Mucosa of stomach (tissue), 1 donor: ENCODE measurements around the gene VPS37D.
"Not testable (repeated sequence)": the region's sequence is repeated elsewhere in the genome, so short reads cannot be mapped to it uniquely, and the experiment has no call there.

Experiments
- H3K27me3 ChIP-seq: one replicate; pipeline ENCODE4 v1.7.0; 2013; ENCODE audit warnings: mild to moderate bottlenecking, low read length; ENCODE audit not compliant: control insufficient read depth, insufficient read depth
- H3K36me3 ChIP-seq: one replicate; pipeline ENCODE4 v1.7.0; 2013; ENCODE audit warnings: low read length; ENCODE audit not compliant: control insufficient read depth, insufficient read depth
- H3K4me1 ChIP-seq: one replicate; pipeline ENCODE4 v1.7.0; 2013; ENCODE audit warnings: mild to moderate bottlenecking, low read length; ENCODE audit not compliant: control insufficient read depth, insufficient read depth
- H3K4me3 ChIP-seq: one replicate; pipeline ENCODE4 v1.7.0; 2013; ENCODE audit warnings: low read length
- H3K9ac ChIP-seq: one replicate; pipeline ENCODE4 v1.7.0; 2013; ENCODE audit warnings: mild to moderate bottlenecking, low read length, moderate library complexity
- H3K9me3 ChIP-seq: one replicate; pipeline ENCODE4 v1.7.0; 2013; ENCODE audit warnings: mild to moderate bottlenecking, low read length, moderate library complexity; ENCODE audit not compliant: control insufficient read depth
- donor health status: Pancreatic carcinoma.

The VPS37D gene

DNA sequence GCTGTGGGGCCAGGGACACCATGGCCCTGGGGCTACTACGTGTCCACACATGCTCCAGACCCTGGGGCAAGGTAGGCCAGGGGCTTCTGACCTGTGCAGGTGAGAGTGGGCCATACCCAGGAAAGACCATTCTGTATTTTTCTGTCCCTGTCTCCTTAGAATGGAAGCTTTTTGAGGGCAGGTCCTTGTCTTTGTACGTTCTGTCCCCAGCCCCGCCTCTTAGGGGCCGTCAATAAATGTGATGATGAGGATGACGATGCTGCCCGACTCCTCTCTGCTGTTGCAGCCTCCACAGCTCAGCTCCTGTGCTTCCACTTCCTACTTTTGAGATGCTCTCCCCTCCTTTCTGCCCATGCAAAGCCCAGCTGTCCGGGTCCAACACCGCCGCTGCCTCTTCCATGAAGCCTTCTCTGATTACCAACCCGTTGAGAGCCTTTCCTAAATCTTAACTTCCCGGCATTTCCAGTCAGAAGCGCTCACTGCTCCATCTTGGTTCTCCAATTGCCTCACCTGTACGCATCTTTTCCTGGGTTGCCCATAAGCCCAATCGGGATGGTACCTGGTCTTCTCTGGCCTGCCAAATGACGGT, 4.3 kb downstream of the VPS37D start:
- no peak overlapping the region for H3K9ac ChIP-seq
- H3K4me1 ChIP-seq = peaks cover 7% of the 10 kb centered on the region
- no peaks in the 10 kb centered on the region for H3K36me3 ChIP-seq
- H3K4me3 ChIP-seq = no peak overlapping the region
- no peaks in the 10 kb centered on the region for H3K9me3 ChIP-seq
- peaks cover 7% of the 10 kb centered on the region for H3K27me3 ChIP-seq

DNA sequence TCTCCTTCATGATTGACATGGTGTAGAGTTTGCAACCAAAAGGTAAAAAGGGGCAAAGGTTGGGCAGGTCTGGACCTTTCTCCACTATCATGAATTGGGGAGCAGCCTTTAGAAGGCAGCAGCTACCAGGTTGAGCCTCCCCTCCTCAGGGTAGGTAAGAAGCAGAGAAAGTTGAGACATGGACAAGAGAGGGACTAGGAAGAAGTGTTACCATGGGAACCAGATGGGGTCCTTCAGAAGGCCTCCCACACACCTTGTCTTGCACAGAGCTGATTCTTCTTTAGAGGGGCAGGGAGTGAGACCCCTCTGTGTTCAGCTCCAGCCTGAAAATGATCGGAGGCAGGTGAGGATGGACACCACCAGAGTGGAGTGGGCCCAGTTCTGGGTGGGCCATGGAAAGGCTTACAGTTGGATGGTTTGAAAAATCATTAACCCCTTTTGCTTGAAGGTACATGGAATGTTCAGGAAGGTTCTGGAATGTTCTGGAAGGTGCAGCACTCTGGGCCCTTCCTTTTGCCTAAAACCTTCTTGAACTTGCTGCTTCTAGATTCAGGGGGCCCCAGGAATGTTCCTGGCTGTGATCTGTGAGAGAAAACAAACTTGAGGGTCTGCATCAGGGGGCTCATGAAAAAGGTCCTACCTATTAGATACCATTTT, 7.0 kb downstream of the VPS37D start:
- Histone ChIP-seq H3K9ac (no peak overlapping the region), H3K27me3 (no peaks in the 10 kb centered on the region), H3K36me3 (no peaks in the 10 kb centered on the region), H3K4me3 (no peak overlapping the region), H3K9me3 (no peaks in the 10 kb centered on the region), H3K4me1 (peaks cover 3% of the 10 kb centered on the region)

DNA sequence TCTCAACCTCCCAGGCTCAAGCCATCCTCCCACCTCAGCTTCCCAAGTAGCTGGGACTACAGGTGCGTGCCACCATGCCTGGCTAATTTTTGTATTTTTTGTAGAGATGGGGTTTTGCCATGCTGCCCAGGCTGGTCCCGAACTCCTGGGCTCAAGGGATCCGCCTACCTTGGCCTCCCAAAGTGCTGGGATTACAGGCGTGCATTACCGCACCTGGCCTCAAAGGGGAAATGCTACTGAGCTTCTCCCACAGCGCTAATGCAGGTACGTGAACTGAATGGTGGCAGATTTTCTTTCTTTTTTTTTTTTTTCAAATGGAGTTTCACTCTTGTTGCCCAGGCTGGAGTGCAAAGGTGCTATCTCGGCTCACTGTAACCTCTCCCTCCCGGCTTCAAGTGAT, 8.4 kb downstream of the VPS37D start:
- H3K4me3 ChIP-seq, H3K36me3 ChIP-seq, H3K4me1 ChIP-seq, H3K9me3 ChIP-seq, H3K9ac ChIP-seq, H3K27me3 ChIP-seq: not testable (repeated sequence)

DNA sequence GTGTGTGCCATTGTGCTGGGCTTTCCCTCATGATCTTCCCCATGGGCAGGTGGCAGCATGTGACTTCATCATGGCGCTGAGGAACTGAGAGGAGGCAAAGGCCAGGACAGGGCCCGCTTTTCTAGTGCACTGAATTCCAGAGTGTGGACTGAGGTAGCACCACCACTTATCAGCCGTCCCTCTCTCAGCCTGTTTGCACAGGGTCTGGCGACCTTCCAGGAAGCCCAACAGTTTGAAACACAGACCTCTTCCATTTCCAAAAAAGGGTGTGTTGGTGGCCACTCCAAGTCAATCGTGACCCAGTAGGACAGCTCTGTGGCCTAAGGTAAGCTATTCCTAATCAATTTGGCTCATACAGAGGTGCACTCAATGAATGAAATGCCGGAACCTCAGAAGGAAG, 11.2 kb downstream of the VPS37D start:
- H3K36me3 ChIP-seq = no peaks in the 10 kb centered on the region
- H3K27me3 ChIP-seq = no peaks in the 10 kb centered on the region
- H3K9me3 ChIP-seq = no peaks in the 10 kb centered on the region
- H3K9ac ChIP-seq = no peak overlapping the region
- H3K4me1 ChIP-seq = peaks cover 24% of the 10 kb centered on the region
- no peak overlapping the region for H3K4me3 ChIP-seq

DNA sequence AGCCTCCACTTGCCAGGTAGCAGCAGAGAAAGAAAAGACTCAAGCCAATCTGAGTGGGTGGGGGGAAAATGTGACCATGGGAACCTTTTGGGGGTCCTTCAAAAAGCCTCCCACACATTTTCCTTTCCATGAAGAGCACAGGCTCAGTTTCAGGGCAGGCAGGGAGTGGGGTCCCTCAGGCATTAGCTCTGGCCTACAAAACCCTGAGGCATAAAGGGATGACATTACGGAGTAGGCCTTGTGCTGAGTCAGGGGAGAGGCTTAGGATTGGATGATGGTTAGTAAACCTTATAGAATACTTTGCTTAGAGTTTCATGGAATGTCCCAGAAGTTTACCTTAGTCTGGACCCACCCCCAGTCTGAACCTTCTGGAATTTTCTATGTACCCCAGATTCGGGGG, 12.1 kb downstream of the VPS37D start:
- H3K27me3 ChIP-seq = no peaks in the 10 kb centered on the region
- H3K36me3 ChIP-seq = no peaks in the 10 kb centered on the region
- no peak overlapping the region for H3K9ac ChIP-seq
- no peaks in the 10 kb centered on the region for H3K9me3 ChIP-seq
- no peak overlapping the region for H3K4me3 ChIP-seq
- peaks cover 28% of the 10 kb centered on the region for H3K4me1 ChIP-seq

DNA sequence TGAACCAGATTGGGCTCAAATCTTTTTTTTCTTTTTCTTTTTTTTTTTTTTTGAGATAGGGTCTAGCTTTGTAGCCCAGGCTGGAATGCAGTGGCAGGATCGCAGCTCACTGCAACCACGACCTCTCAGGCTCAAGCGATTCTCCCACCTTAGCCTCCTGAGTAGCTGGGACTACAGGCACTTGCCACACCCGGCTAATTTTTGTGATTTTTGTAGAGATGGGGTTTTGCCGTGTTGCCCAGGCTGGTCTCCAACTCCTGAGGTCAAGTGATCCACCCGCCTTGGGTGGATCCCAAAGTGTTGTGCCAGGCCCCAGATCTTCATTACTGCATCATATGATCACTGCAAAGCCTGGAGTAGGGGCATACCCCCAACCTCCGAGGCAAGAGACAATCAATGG, 12.9 kb downstream of the VPS37D start:
- Histone ChIP-seq H3K4me3 (no peak overlapping the region), H3K36me3 (no peaks in the 10 kb centered on the region), H3K9ac (no peak overlapping the region), H3K9me3 (no peaks in the 10 kb centered on the region), H3K4me1 (peaks cover 28% of the 10 kb centered on the region), H3K27me3 (no peaks in the 10 kb centered on the region)

DNA sequence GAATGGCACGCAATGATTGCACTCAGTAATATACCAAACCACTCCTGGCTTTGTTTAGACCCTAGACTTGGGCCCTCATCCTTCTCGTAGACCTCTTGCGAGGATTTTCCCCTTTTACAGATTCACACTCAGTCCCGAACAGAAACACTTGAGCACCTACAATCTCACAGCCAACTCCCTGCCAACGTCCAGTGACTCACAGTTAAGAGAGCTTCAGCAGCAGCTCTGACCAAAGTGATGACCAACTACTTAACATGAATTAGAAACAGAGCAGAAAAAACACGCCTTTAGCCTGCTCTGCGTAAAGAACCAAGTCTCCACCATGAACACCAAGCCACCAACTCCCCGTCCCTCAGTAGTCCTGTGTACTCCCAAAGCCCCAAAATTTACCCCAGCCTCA, 13.4 kb downstream of the VPS37D start:
- H3K36me3 ChIP-seq = no peaks in the 10 kb centered on the region
- H3K4me1 ChIP-seq = peaks cover 28% of the 10 kb centered on the region
- no peaks in the 10 kb centered on the region for H3K27me3 ChIP-seq
- no peaks in the 10 kb centered on the region for H3K9me3 ChIP-seq
- no peak overlapping the region for H3K9ac ChIP-seq
- H3K4me3 ChIP-seq = no peak overlapping the region

DNA sequence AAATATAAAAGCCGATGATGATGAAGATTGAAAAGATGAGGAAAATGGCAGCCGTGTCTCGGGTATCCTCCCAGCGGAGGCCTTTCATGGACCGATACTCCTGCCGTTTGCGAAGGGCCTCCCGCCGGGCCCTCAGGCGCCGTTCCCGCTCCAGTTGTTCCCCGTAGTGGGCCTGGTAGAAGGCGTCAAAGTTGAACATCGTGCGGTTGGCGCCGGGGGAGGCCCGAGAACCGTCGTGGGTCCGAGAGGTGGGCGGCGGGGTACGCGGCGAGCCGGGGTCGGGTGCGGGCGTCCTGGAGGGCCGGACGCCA, 15.1 kb downstream of the VPS37D start:
- Histone ChIP-seq H3K36me3 (no peaks in the 10 kb centered on the region), H3K9ac (peak overlapping the region; percentile 89), H3K4me3 (peak overlapping the region; percentile 88), H3K27me3 (no peaks in the 10 kb centered on the region), H3K9me3 (no peaks in the 10 kb centered on the region), H3K4me1 (peaks cover 28% of the 10 kb centered on the region)

DNA sequence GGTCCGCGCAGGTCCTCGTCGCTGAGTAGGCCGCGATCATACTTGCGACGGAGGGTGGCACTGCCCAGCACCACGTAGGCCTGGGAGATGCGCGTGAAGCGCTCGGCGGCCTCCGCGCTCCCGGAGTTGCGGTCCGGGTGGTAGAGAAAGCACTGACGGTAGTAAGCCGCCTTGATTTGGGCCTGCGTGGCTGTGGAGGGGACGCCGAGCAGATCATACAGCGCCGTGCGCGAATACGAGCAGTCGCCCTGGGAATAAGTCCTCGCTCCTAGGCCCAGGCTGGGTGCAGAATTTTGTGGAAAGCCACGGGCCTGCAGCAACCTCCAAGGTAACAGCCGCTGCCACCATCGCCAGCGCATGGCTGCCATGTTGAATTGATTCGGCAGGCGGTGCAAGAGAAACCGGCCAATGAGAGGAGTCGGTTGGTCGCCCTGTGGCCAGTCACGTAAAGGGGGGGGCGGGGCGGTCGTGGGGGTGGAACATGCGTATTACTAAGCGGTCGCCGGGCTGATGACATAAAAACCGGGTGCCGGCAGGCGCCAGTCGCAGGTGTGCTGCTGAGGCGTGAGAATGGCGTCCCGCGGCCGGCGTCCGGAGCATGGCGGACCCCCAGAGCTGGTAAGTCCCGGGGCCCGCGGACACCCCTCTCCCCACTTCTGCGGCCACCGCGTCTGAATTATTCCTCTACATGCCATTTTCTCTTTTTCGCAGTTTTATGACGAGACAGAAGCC, 15.6 kb downstream of the VPS37D start, which contains the start of the genes BUD23 and DNAJC30:
Gene BUD23 (plus strand): TSS at position 542 of the 732 bp plus-strand sequence. CDS start 29 bp downstream, at position 571.
Gene DNAJC30 (minus strand): TSS at position 398 of the 732 bp plus-strand sequence. CDS start 30 bp downstream, at position 368.
- peaks cover 28% of the 10 kb centered on the region for H3K4me1 ChIP-seq
- H3K9ac ChIP-seq = peak within 1 kb of the TSS; percentile 94
- no peaks in the 10 kb centered on the region for H3K27me3 ChIP-seq
- H3K9me3 ChIP-seq = no peaks in the 10 kb centered on the region
- peak within 1 kb of the TSS; percentile 88 for H3K4me3 ChIP-seq
- no peaks in the 10 kb centered on the region for H3K36me3 ChIP-seq

DNA sequence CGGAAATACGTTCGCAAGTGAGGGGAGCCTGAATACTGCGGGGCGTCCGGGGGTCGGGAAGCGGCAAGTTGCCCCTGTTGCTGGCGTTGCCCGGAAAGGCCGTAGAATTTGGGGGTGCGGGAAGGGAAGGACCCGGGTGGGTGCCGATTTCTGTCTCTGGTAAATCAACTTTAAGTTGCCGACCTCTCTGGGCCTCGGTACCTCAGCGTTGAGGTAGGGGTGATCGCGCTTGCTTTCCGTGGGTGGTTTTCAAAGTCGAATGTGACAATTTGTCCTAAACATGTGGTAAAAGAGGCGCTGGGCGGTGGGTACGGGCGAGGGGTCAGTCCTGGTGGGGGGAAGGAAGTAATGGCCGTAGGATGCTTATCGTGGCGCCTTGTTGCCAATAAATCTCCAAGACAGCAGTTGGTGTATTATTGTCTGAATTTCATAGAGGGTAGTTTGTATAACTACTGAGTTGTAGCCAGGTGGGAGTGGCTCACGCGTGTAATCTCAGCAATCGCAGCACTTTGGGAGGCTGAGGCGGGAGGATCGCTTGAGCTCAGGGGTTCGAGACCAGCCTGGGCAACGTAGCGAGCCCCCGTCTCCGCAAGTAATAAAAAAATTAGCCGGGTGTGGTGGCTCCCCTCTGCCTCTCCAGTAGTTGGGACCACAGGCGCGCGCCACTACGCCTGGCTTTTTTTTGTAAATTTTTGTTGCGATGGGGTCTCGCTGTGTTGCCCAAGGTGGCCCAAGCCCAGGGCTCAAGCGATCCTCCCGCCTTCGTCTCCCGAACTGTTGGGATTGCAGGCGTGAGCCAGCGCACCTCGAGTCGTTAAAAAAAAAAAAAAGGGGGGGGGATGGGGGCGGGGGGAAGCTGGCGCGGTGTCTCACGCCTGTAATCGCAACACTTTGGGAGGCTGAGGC, 16.4 kb downstream of the VPS37D start:
- peak overlapping the region; percentile 88 for H3K4me3 ChIP-seq
- peak overlapping the region; percentile 94 for H3K9ac ChIP-seq
- H3K9me3 ChIP-seq = no peaks in the 10 kb centered on the region
- H3K36me3 ChIP-seq = no peaks in the 10 kb centered on the region
- peaks cover 28% of the 10 kb centered on the region for H3K4me1 ChIP-seq
- H3K27me3 ChIP-seq = no peaks in the 10 kb centered on the region

DNA sequence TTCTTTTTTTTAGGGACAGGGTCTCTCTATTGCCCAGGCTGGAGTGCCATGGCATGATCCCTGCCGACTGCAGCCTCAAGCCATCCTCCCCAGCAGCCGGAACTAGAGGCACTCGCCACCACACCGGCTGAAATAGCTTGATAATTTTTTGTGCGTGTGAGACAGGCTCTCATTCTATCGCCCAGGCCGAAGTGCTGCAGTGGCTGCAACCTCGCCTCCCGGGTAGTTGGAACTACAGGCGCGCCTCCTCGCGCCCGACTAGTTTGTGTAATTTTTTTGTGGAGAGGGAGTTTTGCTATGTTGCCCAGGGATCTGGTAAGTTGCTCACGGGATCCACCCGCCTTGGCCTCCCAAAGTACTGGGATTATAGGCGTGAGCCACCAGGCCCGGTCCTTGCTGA, 17.7 kb downstream of the VPS37D start:
- Histone ChIP-seq H3K4me3 (no peak overlapping the region), H3K36me3 (no peaks in the 10 kb centered on the region), H3K27me3 (no peaks in the 10 kb centered on the region), H3K9me3 (no peaks in the 10 kb centered on the region), H3K4me1 (peaks cover 22% of the 10 kb centered on the region), H3K9ac (no peak overlapping the region)
